ENCODE data around the gene VARS1. TPM values are rescaled to one million over a fixed set of nuclear protein-coding genes. Genes with fewer than 3 reads are reported as not detected.

Gene VARS1
- total and polyA plus RNA-seq, 2 of the 8 experiments (the other 6 are each of a cell fraction or from before 2014, with no cell fraction given) = 53.5 to 162 TPM

GRCh38 chr6:31778193-31778592 is 17.4 kb downstream of the VARS1 start (continued):
- TF ChIP-seq USF2 (IDR thresholded peaks at IDR 0.05; ENCODE audit: low read length) = no peak
- TF ChIP-seq KDM5A (IDR thresholded peaks at IDR 0.05; ENCODE audit: low read length) = no peak
